ENCODE results near the gene HOXA4. TPM values are rescaled to one million over a fixed set of nuclear protein-coding genes. Genes with fewer than 3 reads are reported as not detected.

HOXA4 gene
- total RNA-seq, 3 donors from 2014 or later (not counting 1 experiment from before 2014, with no cell fraction given), result 0.52 to 2.1 (median 0.63) TPM

DNA sequence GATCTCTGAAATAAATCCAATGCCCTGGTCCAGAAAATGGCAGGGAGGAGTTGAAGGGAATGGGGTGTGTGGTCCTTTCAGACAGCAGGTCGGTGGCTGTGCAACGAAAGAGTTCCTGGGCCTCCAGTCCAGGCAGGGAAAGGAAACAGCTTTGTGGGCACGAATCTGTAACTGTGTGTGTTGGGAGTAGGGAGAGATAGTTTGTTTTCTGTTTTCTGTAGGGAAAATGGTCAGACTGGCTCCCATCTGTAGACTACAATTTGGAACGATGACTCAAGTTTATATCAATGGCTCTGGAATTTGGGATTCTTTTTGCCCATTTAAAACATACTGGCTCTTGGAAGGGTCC lies 37.3 kb upstream of the HOXA4 start:
- Mint-ChIP-seq H3K36me3 (peaks cover 20% of the 10 kb centered on the region), H3K9me3 (no peaks in the 10 kb centered on the region), H3K4me3 (no peak overlapping the region), H3K4me1 (peaks cover 44 to 58% of the 10 kb centered on the region in 2 donors), H3K27ac (peak overlapping the region in 1 of 2 donors; percentile 46), H3K27me3 (ENCODE audit: low read depth in 2 of 2) (peaks cover 80% of the 10 kb centered on the region in 2 donors)
- peaks cover 82% of the 10 kb centered on the region for H3K4me1 ChIP-seq (ENCODE audit: control insufficient read depth, insufficient read depth, low read length)
- peak overlapping the region; percentile 57 for H3K27ac ChIP-seq (ENCODE audit: low read length)
- 35% methylated on average over 4 of the region's 4 CpGs for WGBS (ENCODE audit: insufficient coverage)
- H3K36me3 ChIP-seq (ENCODE audit: control insufficient read depth, insufficient read depth, low read length), result no peaks in the 10 kb centered on the region
- ATAC-seq (no peak), DNase-seq (no peak)
- no peak overlapping the region for H3K4me3 ChIP-seq (ENCODE audit: low read length)
- peaks cover 84% of the 10 kb centered on the region for H3K27me3 ChIP-seq (ENCODE audit: control insufficient read depth, insufficient read depth, low read length)
- TF ChIP-seq, protein P1, sequence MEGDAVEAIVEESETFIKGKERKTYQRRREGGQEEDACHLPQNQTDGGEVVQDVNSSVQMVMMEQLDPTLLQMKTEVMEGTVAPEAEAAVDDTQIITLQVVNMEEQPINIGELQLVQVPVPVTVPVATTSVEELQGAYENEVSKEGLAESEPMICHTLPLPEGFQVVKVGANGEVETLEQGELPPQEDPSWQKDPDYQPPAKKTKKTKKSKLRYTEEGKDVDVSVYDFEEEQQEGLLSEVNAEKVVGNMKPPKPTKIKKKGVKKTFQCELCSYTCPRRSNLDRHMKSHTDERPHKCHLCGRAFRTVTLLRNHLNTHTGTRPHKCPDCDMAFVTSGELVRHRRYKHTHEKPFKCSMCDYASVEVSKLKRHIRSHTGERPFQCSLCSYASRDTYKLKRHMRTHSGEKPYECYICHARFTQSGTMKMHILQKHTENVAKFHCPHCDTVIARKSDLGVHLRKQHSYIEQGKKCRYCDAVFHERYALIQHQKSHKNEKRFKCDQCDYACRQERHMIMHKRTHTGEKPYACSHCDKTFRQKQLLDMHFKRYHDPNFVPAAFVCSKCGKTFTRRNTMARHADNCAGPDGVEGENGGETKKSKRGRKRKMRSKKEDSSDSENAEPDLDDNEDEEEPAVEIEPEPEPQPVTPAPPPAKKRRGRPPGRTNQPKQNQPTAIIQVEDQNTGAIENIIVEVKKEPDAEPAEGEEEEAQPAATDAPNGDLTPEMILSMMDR (IDR thresholded peaks at IDR 0.05), result no peak
- intact Hi-C loops (cut with micrococcal nuclease), result loop anchor here (10.0 kb wide), 1 partner anchor 77 kb away; the partner anchor contains the start of gene EVX1
- no peaks in the 10 kb centered on the region for H3K9me3 ChIP-seq (ENCODE audit: control insufficient read depth, insufficient read depth, low read length)

DNA sequence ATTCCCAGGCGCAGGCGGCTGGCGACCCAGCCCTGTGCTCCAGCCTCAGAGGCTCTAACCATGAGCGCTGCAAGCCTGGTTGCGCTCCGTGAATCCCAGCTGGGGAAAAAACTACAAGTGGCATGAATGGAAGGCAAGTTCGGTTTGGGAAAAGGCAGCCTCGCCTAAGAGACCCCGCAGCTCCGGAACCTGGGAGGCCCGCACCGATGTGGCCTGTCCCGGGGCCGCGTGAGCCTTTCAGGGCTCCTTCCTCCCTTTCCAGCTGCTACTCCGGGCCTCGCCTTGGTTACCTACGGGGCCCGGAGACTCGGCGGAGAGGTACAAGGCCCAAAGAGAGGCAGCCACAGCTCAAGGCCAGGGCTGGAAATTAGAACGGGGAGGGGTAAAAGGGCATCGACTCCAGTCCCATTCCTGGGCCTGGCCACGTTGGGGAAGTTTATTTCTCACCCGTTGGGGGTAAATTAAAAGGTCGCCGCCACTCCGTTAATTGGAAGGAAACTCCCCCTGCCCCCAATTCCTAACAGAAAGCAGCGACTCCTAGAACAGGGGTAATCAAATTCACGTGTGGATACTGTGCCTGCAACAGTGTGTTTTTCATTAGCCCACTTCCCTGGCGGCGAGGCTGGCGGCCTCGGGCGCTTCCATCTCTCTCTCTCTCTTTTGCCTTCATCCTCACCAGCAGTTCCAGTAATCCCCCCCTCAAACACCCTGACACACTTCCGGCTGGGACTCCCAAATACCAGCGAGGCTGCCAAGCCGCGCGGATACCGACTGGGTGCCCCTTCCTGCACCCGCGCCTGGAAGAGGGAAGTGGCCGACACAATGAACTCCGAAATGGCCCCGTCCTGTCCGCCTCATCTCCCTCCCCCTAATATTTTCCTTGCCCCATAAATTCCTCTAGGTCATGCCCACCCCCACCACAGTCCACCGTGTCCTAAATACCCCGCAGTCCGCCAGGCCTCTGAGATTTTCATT lies 36.3 kb upstream of the HOXA4 start:
- H3K4me1 ChIP-seq (ENCODE audit: control insufficient read depth, insufficient read depth, low read length), result peaks cover 73% of the 10 kb centered on the region
- WGBS (ENCODE audit: insufficient coverage), result 24% methylated on average over 50 of the region's 50 CpGs
- intact Hi-C loops (cut with micrococcal nuclease), result loop anchor here (10.0 kb wide), 1 partner anchor 78 kb away; the partner anchor contains the start of gene EVX1

DNA sequence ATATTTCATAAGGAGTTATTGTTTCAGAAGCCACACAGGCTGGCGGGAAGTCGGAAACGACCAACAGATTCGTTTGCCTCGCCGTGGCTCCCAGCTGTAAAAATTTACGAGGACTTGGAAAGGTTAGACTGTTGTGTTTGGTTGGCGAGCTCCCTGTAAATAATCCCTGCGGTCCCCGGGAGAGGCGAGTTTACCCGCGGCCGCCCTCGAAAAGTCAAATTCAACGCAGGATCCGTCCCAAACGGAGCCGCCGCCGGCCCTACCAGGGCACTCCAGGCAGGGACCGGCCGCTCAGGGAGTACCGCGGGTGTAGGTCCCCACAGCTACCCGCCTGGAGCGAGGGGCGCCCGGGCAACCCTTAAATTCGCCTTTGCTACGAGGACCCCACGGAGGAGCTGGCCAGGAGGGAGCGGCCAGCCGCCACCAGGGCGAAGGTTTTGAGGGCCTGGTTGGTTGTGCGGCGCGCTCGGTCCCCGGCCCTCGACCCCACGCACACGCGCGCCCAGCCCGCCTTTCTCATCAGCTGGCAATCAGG lies 35.5 kb upstream of the HOXA4 start:
- intact Hi-C loops (cut with micrococcal nuclease), result loop anchor here (2.0 to 10.0 kb wide), 3 partner anchors 19 to 1309 kb away; partner anchors contain the start of genes EVX1 and HOXA11
- Mint-ChIP-seq H3K9me3 (no peaks in the 10 kb centered on the region), H3K4me1 (peaks cover 28 to 44% of the 10 kb centered on the region in 2 donors), H3K27ac (peak overlapping the region in 1 of 2 donors; percentile 69), H3K27me3 (ENCODE audit: low read depth in 2 of 2) (peaks cover 75 to 76% of the 10 kb centered on the region in 2 donors), H3K36me3 (peaks cover 7% of the 10 kb centered on the region), H3K4me3 (peak overlapping the region; percentile 87)
- Histone ChIP-seq H3K27me3 (ENCODE audit: control insufficient read depth, insufficient read depth, low read length) (peaks cover 74% of the 10 kb centered on the region), H3K36me3 (ENCODE audit: control insufficient read depth, insufficient read depth, low read length) (no peaks in the 10 kb centered on the region), H3K27ac (ENCODE audit: low read length) (no peak overlapping the region), H3K4me3 (ENCODE audit: low read length) (peak overlapping the region; percentile 40), H3K9me3 (ENCODE audit: control insufficient read depth, insufficient read depth, low read length) (no peaks in the 10 kb centered on the region), H3K4me1 (ENCODE audit: control insufficient read depth, insufficient read depth, low read length) (peaks cover 72% of the 10 kb centered on the region)
- DNase-seq, result peak in 1 of 2 donors; percentile 49
- TF ChIP-seq, protein P1 (IDR thresholded peaks at IDR 0.05), result no peak
- WGBS (ENCODE audit: insufficient coverage), result 5% methylated on average over 46 of the region's 46 CpGs
- no peak for ATAC-seq

More for the DNA sequence above, 36.3 kb upstream of the HOXA4 start:
- Histone ChIP-seq H3K36me3 (ENCODE audit: control insufficient read depth, insufficient read depth, low read length) (no peaks in the 10 kb centered on the region), H3K4me3 (ENCODE audit: low read length) (peak overlapping the region; percentile 40), H3K27ac (ENCODE audit: low read length) (no peak overlapping the region), H3K27me3 (ENCODE audit: control insufficient read depth, insufficient read depth, low read length) (peaks cover 78% of the 10 kb centered on the region), H3K9me3 (ENCODE audit: control insufficient read depth, insufficient read depth, low read length) (no peaks in the 10 kb centered on the region)
- TF ChIP-seq, protein P1 (IDR thresholded peaks at IDR 0.05), result no peak
- ATAC-seq (no peak), DNase-seq (peak in 1 of 2 donors; percentile 23)
- H3K4me3 Mint-ChIP-seq, result peak overlapping the region; percentile 78
- peaks cover 36 to 48% of the 10 kb centered on the region in 2 donors for H3K4me1 Mint-ChIP-seq
- H3K27me3 Mint-ChIP-seq (ENCODE audit: low read depth in 2 of 2), result peaks cover 82% of the 10 kb centered on the region in 2 donors
- peak overlapping the region; percentile 46 to 65 for H3K27ac Mint-ChIP-seq
- H3K36me3 Mint-ChIP-seq, result peaks cover 14% of the 10 kb centered on the region
- no peaks in the 10 kb centered on the region for H3K9me3 Mint-ChIP-seq
